Measurements from ENCODE around the gene NRG4.
"Not testable (repeated sequence)": the region's sequence is repeated elsewhere in the genome, so short reads cannot be mapped to it uniquely, and the experiment has no call there.

Gene NRG4

GRCh38 chr15:75995611-75996010 is 16.6 kb downstream of the NRG4 start:
- in situ Hi-C loops (cut with HindIII; ENCODE audit: low sequenced_read_pairs) = no loop called here

GRCh38 chr15:75994220-75994619 is 18.0 kb downstream of the NRG4 start:
- in situ Hi-C loops (cut with HindIII; ENCODE audit: low sequenced_read_pairs) = no loop called here

GRCh38 chr15:75992897-75993296 is 19.3 kb downstream of the NRG4 start:
- in situ Hi-C loops (cut with HindIII; ENCODE audit: low sequenced_read_pairs) = no loop called here

GRCh38 chr15:75989875-75990274 is 22.3 kb downstream of the NRG4 start:
- in situ Hi-C loops (cut with HindIII; ENCODE audit: low sequenced_read_pairs) = loop anchor here (5.0 kb wide), 1 partner anchor 32 kb away; no protein-coding TSS in a partner anchor

- in situ Hi-C loops (cut with HindIII; ENCODE audit: low sequenced_read_pairs) = loop anchor here (5.0 kb wide), 1 partner anchor 33 kb away; no protein-coding TSS in a partner anchor
Observed at GRCh38 chr15:75989045-75989444, 23.2 kb downstream of the NRG4 start.

DNA sequence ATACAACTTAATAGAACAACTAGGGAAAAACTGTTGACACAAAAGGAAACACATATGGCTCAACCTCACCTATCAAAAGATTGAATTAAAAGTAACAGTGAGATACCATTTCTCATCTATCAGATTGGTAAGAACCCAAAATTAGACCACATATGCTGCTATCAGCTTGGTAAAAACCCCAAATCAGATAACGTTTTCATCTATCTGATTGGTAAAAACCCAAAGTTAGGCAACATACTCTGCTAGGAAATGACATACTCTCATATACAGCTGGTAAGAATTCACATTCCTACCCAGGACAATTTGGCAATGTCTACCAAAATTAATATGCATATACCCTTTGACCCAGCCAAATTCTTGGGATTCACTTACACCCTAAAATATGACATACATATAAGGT is 26.3 kb downstream of the NRG4 start:
- in situ Hi-C loops (cut with HindIII; ENCODE audit: low sequenced_read_pairs) = loop anchor here (5.0 kb wide), 1 partner anchor 36 kb away; no protein-coding TSS in a partner anchor

- in situ Hi-C loops (cut with HindIII; ENCODE audit: low sequenced_read_pairs) = loop anchor here (5.0 kb wide), 1 partner anchor 38 kb away; no protein-coding TSS in a partner anchor
Observed at GRCh38 chr15:75984706-75985105, 27.5 kb downstream of the NRG4 start.

DNA sequence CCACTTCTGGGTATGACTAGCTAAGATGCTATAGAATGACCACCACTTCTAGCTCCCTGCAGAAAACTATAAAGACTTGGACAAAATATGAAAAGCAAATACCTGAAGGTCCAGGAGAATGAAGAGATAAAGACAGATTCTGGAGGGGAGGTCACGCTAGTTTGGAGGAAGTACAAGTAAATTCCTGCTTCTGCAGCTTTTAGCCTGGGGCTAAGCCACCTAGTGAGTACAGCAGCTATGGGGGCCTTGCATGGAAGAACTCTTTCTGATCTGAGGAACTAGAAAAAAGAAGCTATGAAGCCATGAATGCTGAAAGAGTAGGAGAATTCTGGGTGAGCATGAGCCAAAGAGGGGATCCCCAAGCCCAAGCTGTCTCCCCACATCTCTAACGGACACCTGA is 29.8 kb downstream of the NRG4 start:
- in situ Hi-C loops (cut with HindIII; ENCODE audit: low sequenced_read_pairs) = no loop called here

- in situ Hi-C loops (cut with HindIII; ENCODE audit: low sequenced_read_pairs) = no loop called here
Observed at GRCh38 chr15:75981149-75981815, 30.9 kb downstream of the NRG4 start.

DNA sequence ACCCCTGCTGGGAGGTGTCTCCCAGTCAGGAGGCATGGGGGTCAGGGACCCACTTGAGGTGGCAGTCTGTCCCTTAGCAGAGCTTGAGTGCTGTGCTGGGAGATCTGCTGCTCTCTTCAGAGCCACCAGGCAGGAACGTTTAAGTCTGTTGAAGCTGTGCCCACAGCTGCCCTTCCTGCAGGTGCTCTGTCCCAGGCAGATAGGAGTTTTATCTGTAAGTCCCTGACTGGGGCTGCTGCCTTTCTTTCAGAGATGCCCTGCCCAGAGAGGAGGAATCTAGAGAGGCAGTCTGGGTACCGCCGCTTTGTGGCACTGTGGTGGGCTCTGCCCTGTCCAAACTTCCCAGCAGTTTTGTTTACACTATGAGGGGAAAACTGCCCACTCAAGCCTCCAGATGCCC is 35.5 kb downstream of the NRG4 start:
- in situ Hi-C loops (cut with HindIII; ENCODE audit: low sequenced_read_pairs) = not testable (repeated sequence)

DNA sequence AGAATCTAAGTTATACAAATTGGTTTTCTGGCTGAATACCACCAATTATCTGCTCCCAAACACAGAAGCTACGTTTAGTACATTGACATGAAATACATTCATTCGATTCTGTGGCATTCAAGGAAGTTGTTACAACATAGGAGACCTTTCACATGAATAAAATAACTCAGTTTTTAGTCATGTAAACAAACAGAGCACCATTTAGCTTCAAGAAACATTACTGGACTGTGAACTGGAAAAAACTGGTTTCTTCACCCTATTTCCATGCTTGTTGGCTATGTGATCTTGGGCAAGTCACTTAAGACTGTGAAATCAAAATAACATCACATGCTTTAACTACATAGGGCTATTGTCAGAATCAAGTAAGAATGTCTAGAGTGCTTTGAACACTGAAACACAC is 46.2 kb downstream of the NRG4 start:
- in situ Hi-C loops (cut with HindIII; ENCODE audit: low sequenced_read_pairs) = no loop called here

DNA sequence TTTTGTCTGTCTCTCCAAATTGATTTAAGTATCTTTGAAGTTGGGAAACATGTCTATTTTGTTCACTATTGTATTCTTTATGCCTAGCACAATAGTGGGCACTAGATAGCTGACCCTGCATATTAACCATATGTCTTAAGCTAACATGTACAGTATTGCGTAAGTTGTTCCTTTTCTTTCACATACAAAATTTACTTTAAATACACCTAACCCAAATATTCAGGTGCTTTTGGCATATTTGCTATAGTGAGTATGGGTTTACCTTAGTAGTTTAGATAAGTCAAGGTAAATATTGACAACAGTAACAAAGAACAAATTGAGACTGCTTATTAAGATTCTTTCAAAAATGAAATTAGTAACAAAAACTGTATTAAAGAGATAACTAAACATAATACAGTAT is 50.9 kb downstream of the NRG4 start:
- in situ Hi-C loops (cut with HindIII; ENCODE audit: low sequenced_read_pairs) = no loop called here

- in situ Hi-C loops (cut with HindIII; ENCODE audit: low sequenced_read_pairs) = no loop called here
Observed at GRCh38 chr15:75955720-75956119, 56.5 kb downstream of the NRG4 start.

DNA sequence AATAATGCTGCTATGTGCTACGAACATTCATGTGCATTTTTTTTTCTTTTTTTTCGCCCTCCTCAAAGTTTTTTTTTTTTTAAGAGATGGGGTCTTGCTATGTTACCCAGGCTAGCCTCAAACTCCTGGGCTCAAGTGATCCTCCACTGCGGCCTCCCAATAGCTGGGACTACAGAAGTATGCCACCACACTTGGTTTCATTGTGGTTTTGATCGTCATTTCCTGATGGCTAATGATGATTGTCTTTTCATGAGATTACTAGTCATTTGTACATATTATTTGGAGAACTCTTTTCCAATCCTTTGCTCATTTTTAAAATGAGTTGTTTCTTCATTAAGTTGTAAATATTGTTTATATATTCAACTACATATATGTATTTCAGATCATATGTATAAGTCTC is 59.7 kb downstream of the NRG4 start:
- in situ Hi-C loops (cut with HindIII; ENCODE audit: low sequenced_read_pairs) = no loop called here

- in situ Hi-C loops (cut with HindIII; ENCODE audit: low sequenced_read_pairs) = no loop called here
Observed at GRCh38 chr15:75948761-75949296, 63.4 kb downstream of the NRG4 start.

DNA sequence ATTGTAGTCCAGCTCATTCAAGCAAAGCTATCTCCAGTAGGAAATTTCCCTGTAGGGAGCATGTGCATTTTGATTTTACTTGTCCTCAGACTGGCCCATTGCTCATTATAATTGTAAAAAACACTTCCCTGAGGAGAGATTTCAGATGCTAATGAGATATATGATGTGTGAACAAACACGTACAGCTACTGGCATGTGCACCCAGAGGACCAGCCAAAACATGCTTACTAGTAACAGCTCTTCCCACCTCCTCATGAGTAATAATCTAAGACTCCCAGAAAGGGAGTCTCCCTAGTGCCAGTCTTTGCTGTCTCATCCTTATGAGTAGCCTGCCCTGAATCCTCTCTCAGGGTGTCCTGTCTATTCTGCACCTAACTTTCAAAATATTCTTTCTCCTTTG is 65.1 kb downstream of the NRG4 start:
- in situ Hi-C loops (cut with HindIII; ENCODE audit: low sequenced_read_pairs) = no loop called here

GRCh38 chr15:75945953-75946352 is 66.3 kb downstream of the NRG4 start:
- in situ Hi-C loops (cut with HindIII; ENCODE audit: low sequenced_read_pairs) = no loop called here

DNA sequence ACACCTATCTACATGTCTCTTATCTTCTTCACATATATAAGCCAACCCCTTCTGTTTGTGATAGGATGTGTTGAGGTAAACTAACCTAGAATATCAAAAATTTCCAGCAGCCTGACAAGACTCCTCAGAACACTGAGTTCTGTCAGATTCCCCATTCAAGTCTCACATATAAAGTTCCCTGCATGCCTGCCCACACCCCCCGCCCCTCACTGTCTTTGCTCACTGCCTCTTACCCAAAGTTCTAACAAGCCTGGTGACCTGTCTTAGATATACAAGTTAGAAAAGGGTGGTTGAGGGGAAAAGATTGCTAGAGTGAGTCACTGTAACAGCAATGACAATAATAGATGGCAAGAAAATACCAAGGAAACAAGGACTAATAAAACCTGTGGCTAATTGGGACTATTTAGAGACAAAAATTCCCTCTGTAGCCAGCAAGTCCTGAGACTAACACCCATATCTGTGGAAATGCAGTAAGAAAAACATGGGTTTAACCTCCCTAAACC is 68.5 kb downstream of the NRG4 start:
- in situ Hi-C loops (cut with HindIII; ENCODE audit: low sequenced_read_pairs) = no loop called here

DNA sequence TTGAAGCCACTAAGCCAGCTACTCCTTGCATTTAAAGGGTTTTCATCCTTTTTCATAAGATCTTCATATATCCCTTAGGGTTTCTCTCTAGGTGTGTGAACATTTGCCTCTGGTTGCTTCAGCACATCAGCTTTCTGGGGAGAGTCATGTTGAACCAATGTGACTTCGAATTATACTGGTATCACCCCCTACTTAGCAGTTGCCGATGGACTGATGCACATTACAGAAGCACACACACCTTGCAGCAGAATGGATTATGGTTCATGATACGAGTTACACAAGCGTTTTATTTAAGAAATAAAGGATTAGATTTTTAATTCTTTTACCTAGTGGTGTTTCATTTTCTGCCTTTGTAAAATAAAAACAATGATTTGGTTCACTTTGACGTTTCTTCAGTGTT is 69.0 kb downstream of the NRG4 start:
- in situ Hi-C loops (cut with HindIII; ENCODE audit: low sequenced_read_pairs) = no loop called here

GRCh38 chr15:75942464-75942863 is 69.8 kb downstream of the NRG4 start:
- in situ Hi-C loops (cut with HindIII; ENCODE audit: low sequenced_read_pairs) = no loop called here

DNA sequence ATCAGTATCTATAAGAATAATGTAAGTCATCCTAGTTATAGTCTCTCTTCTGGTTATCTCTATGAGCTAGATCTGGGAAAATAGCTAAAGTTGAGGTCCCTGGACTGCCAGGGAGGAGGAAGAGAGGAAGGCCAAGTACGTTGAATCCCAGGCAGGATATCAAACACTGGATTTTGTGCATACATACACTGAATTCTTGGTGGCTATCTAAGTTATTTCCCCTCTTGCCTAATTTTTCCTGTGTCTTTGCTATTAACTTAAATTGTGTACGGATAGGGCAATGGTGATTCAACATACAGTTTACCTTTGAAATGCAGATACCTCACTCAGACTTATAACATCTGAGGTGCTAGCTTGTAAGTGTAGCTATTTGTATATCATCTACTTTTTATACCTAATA is 81.4 kb downstream of the NRG4 start:
- in situ Hi-C loops (cut with HindIII; ENCODE audit: low sequenced_read_pairs) = no loop called here

DNA sequence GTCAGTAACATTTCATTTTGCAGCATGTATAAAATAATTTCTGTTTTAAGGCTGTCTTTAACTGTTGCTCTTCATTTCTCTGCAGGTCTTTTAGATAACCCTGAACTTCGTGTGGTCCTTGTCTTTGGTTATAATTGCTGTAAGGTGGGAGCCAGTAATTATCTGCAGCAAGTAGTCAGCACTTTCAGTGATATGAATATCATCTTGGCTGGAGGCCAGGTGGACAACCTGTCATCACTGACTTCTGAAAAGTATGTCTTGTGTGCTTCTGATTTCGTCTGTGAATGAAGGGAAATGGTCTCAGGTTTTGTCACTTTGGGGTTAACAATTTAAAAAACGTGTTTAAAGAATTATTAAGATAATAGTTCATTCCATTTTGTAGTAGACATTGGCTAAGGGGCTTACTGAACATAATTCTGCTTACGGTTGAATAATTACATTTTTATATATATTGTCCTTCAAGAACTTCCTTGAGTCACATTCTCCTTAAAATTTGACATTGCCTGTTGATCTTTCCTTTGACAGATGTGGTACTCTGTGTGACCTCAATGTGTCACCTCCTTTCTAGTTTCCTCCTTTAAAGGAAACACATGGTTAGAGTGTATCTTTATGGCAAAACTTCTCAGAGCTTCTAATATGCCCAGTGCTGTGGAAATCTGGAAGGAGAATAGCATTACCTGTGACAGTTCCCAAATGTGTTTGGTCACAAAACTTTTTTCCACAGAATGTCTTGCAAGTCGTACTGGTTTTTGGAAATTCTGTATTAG is 82.2 kb downstream of the NRG4 start:
- in situ Hi-C loops (cut with HindIII; ENCODE audit: low sequenced_read_pairs) = no loop called here
